ENCODE measurements around the gene TMEM221. TPM values are rescaled to one million over a fixed set of nuclear protein-coding genes. Genes with fewer than 3 reads are reported as not detected.
"Not testable (repeated sequence)": the region's sequence is repeated elsewhere in the genome, so short reads cannot be mapped to it uniquely, and the experiment has no call there.

The TMEM221 gene
- total RNA-seq, 1 donor from 2014 or later = 0.57 TPM

DNA sequence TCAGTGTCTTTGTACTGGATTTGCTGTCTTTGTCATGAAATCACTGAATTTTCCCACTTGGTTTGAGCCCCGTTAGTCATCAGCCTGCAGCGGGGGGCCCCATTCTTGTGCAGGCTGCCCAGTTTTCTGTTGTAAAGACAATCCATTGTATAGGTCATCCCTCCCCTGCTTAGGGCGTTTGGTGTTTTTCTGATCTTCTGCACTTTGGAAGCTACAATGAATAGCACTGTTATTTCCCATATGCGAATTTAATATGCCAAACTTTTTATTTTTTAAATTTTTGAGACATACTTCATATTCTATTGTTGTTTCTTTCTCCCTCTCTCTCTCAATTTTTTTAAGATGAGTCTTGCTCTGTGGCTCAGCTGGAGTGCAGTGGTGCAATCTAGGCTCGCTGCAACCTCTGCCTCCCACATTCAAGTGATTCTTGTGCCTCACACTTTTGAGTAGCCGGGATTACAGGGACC lies 30.9 kb upstream of the TMEM221 start:
- Mint-ChIP-seq H3K27me3 (ENCODE audit: low read depth) (no peaks in the 10 kb centered on the region), H3K4me3 (ENCODE audit: unreplicated experiment) (no peak overlapping the region), H3K9me3 (ENCODE audit: low read depth) (no peaks in the 10 kb centered on the region), H3K27ac (ENCODE audit: unreplicated experiment) (peak overlapping the region; percentile 68), H3K36me3 (ENCODE audit: low read depth) (no peaks in the 10 kb centered on the region), H3K4me1 (ENCODE audit: low read depth) (peaks cover 23% of the 10 kb centered on the region)
- TF ChIP-seq, protein P1, sequence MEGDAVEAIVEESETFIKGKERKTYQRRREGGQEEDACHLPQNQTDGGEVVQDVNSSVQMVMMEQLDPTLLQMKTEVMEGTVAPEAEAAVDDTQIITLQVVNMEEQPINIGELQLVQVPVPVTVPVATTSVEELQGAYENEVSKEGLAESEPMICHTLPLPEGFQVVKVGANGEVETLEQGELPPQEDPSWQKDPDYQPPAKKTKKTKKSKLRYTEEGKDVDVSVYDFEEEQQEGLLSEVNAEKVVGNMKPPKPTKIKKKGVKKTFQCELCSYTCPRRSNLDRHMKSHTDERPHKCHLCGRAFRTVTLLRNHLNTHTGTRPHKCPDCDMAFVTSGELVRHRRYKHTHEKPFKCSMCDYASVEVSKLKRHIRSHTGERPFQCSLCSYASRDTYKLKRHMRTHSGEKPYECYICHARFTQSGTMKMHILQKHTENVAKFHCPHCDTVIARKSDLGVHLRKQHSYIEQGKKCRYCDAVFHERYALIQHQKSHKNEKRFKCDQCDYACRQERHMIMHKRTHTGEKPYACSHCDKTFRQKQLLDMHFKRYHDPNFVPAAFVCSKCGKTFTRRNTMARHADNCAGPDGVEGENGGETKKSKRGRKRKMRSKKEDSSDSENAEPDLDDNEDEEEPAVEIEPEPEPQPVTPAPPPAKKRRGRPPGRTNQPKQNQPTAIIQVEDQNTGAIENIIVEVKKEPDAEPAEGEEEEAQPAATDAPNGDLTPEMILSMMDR (IDR thresholded peaks at IDR 0.05) = no peak
- no peak for DNase-seq (ENCODE audit: low spot score)

GRCh38 chr19:17475541-17476115 lies 27.2 kb upstream of the TMEM221 start:
- Mint-ChIP-seq H3K27me3 (ENCODE audit: low read depth) (no peaks in the 10 kb centered on the region), H3K4me1 (ENCODE audit: low read depth) (peaks cover 41% of the 10 kb centered on the region), H3K9me3 (ENCODE audit: low read depth) (no peaks in the 10 kb centered on the region), H3K4me3 (ENCODE audit: unreplicated experiment) (no peak overlapping the region), H3K36me3 (ENCODE audit: low read depth) (no peaks in the 10 kb centered on the region), H3K27ac (ENCODE audit: unreplicated experiment) (peak overlapping the region; percentile 92)
- TF ChIP-seq, protein P1 (IDR thresholded peaks at IDR 0.05) = no peak
- DNase-seq (ENCODE audit: low spot score) = no peak

GRCh38 chr19:17475011-17475540 lies 26.6 kb upstream of the TMEM221 start:
- H3K4me3 Mint-ChIP-seq (ENCODE audit: unreplicated experiment); DNase-seq (ENCODE audit: low spot score); H3K36me3 Mint-ChIP-seq (ENCODE audit: low read depth); H3K27me3 Mint-ChIP-seq (ENCODE audit: low read depth); H3K9me3 Mint-ChIP-seq (ENCODE audit: low read depth): not testable (repeated sequence)
- Mint-ChIP-seq H3K27ac (ENCODE audit: unreplicated experiment) (peak overlapping the region; percentile 51), H3K4me1 (ENCODE audit: low read depth) (peaks cover 41% of the 10 kb centered on the region)

GRCh38 chr19:17473041-17473440 lies 24.6 kb upstream of the TMEM221 start:
- Mint-ChIP-seq H3K9me3 (ENCODE audit: low read depth) (no peaks in the 10 kb centered on the region), H3K27me3 (ENCODE audit: low read depth) (no peaks in the 10 kb centered on the region), H3K4me1 (ENCODE audit: low read depth) (peaks cover 40% of the 10 kb centered on the region), H3K27ac (ENCODE audit: unreplicated experiment) (no peak overlapping the region), H3K36me3 (ENCODE audit: low read depth) (no peaks in the 10 kb centered on the region), H3K4me3 (ENCODE audit: unreplicated experiment) (peak overlapping the region; percentile 3)
- DNase-seq (ENCODE audit: low spot score) = no peak
- TF ChIP-seq, protein P1 (IDR thresholded peaks at IDR 0.05) = peak; percentile 14

- peaks cover 37% of the 10 kb centered on the region for H3K4me1 Mint-ChIP-seq (ENCODE audit: low read depth)
- TF ChIP-seq, protein P1 (IDR thresholded peaks at IDR 0.05) = no peak
- peak overlapping the region; percentile 0 for H3K27ac Mint-ChIP-seq (ENCODE audit: unreplicated experiment)
Measured at GRCh38 chr19:17471410-17472125, 23.1 kb upstream of the TMEM221 start.

More at GRCh38 chr19:17471410-17472125, 23.1 kb upstream of the TMEM221 start:
- DNase-seq (ENCODE audit: low spot score) = no peak
- Mint-ChIP-seq H3K4me3 (ENCODE audit: unreplicated experiment) (peak overlapping the region; percentile 82), H3K9me3 (ENCODE audit: low read depth) (no peaks in the 10 kb centered on the region), H3K27me3 (ENCODE audit: low read depth) (no peaks in the 10 kb centered on the region), H3K36me3 (ENCODE audit: low read depth) (no peaks in the 10 kb centered on the region)
